BE2C (cell line): Measurements from ENCODE around the gene SETD5.
A peak's percentile ranks its signal among the peaks of the same experiment; 100 is the strongest.

Experiments
- DNase-seq: peaks from one replicate; pipeline ENCODE4 v3.0.0-alpha.2; 2020
- H3K27me3 ChIP-seq: fragments of 250-450 bp; sonication (Bioruptor Pico); 2 replicates; pipeline ENCODE4 v1.5.1; 2020; ENCODE audit warnings: mild to moderate bottlenecking
- H3K36me3 ChIP-seq: fragments of 250-450 bp; sonication (Bioruptor Pico); 2 replicates; pipeline ENCODE4 v1.5.1; 2020; ENCODE audit warnings: mild to moderate bottlenecking
- H3K4me1 ChIP-seq: fragments of 250-450 bp; sonication (Bioruptor Pico); 2 replicates; pipeline ENCODE4 v1.5.1; 2020
- H3K4me3 ChIP-seq: 2 replicates; pipeline ENCODE4 v1.5.1; 2011; ENCODE audit warnings: low read depth, low read length
- H3K9me3 ChIP-seq: fragments of 250-450 bp; sonication (Bioruptor Pico); 2 replicates; pipeline ENCODE4 v1.5.1; 2020
- CTCF ChIP-seq: IDR thresholded peaks from 2 replicates; pipeline ENCODE4 v1.5.1; 2012; ENCODE audit warnings: mild to moderate bottlenecking, low read depth, low read length

Gene SETD5

DNA sequence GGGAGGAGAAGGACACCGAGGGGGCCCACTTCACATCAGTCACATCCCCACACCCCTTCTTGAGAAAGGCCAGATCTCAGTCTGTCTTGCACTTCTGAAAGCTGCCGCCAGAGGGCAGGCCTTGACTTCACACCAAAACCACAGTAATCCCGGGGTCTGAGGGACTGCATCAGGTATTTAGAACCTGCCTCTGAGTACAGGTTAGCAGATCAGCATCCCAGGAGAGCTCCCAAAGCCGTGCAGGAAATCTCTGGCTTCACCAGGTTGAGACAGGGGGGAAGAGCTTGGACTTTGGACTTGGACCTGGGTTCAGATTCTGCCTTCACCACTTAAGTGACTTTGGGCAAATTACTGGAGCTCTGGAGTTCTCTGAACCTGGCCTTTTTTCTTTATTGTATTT, 105.9 kb downstream of the SETD5 start:
- no peaks in the 10 kb centered on the region for H3K4me1 ChIP-seq
- no peaks in the 10 kb centered on the region for H3K9me3 ChIP-seq
- peak; percentile 82 for TF ChIP-seq CTCF
- DNase-seq, result peak; percentile 70
- no peak overlapping the region for H3K4me3 ChIP-seq
- H3K27me3 ChIP-seq, result no peaks in the 10 kb centered on the region
- no peaks in the 10 kb centered on the region for H3K36me3 ChIP-seq

DNA sequence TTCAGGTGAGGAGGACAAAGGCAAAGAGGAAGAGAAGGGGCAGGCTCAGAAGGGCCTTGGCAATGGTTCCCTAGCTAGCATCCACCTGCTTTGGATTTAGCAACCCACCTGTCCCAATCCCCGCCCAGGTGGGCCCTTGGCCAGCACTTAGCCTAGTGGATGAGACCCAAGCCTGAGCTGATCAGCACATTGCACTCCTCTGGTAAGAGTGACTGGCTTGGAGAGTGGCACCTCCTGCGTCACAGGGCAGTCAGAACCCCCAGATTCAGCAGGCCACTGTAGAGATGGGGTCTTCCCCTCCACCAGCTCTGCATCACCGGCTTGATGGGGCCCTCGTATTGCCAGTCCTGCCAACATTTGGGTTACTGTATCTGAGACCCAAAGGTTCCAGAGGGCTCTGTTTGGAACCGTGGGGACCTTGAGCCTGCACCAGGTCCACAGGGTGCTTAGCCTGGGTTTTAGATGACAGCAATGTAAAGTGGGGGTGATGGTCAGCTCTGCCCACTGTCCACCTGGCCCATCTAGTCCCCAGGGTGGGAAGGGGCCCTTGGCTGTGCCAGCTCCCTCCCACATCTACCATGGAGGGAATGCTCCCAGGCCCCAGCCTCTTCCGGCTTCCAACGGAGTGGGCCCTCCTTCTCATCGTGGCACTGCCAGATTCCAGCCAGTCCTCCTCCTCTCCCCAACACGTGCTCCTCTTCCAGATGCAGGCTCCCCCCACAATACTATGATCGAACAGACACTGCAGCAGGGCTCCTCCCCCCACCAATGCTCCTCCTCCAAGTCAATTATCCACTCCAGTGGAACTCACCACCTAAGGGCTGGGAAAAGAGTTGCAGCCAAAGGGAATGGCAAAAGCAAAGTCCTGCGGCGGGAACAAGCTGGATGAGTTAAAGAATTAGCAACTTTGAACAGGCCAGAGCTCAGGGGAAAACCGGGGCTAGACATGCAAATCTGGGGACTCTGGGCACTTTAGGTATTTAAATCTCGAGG, 110.5 kb downstream of the SETD5 start:
- no peak for TF ChIP-seq CTCF
- no peak for DNase-seq
- H3K27me3 ChIP-seq, result no peaks in the 10 kb centered on the region
- H3K36me3 ChIP-seq, result no peaks in the 10 kb centered on the region
- H3K4me1 ChIP-seq, result no peaks in the 10 kb centered on the region
- H3K9me3 ChIP-seq, result no peaks in the 10 kb centered on the region
- no peak overlapping the region for H3K4me3 ChIP-seq

DNA sequence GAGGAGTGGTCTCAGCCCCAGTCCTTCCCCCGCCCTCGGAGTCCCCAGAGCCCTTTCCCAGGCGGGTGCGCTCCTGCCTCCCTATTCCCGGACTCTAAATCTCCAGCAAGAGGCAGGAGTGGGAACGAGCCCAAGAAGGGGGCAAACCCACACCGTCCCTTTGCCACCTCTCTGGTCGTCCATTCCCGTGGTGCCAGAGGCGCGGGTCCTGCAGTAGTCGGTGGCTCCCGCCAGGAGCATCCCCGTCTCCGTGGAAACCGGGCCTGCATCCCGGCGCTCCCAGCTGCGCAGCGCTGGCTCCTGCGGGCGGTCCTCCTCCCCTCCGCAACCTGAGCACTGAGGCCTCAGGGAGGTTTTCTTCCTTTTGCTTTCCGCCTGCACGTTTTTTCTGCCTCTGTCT, 111.4 kb downstream of the SETD5 start:
- Histone ChIP-seq H3K9me3 (no peaks in the 10 kb centered on the region), H3K27me3 (no peaks in the 10 kb centered on the region), H3K4me1 (no peaks in the 10 kb centered on the region), H3K36me3 (no peaks in the 10 kb centered on the region), H3K4me3 (no peak overlapping the region)
- no peak for TF ChIP-seq CTCF
- peak; percentile 48 for DNase-seq

- H3K4me3 ChIP-seq, result no peak overlapping the region
- no peaks in the 10 kb centered on the region for H3K4me1 ChIP-seq
- no peaks in the 10 kb centered on the region for H3K9me3 ChIP-seq
- no peaks in the 10 kb centered on the region for H3K27me3 ChIP-seq
- no peak for DNase-seq
- no peaks in the 10 kb centered on the region for H3K36me3 ChIP-seq
- TF ChIP-seq CTCF, result no peak
Observed at GRCh38 chr3:9512456-9513045, 115.1 kb downstream of the SETD5 start.

DNA sequence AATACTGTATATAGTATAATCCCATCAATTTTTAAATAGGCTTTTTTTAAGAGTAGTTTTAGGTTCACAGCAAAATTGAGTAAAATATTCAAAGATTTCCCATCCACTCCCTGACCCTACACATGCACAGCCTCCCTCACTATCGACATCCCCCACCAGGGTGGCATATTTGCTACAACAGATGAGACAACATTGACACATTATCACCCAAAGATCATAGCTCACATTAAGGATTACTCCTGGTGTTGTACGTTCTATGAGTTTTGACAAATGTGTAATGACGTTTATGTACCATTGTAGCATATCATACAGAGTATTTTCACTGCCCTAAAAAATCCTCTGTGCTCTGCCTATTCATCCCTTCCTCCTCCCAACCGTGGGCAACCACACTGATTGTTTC, 116.9 kb downstream of the SETD5 start:
- Histone ChIP-seq H3K27me3 (no peaks in the 10 kb centered on the region), H3K4me1 (no peaks in the 10 kb centered on the region), H3K36me3 (no peaks in the 10 kb centered on the region), H3K4me3 (no peak overlapping the region), H3K9me3 (no peaks in the 10 kb centered on the region)
- TF ChIP-seq CTCF, result no peak
- no peak for DNase-seq

- H3K4me3 ChIP-seq, result no peak overlapping the region
- H3K4me1 ChIP-seq, result no peaks in the 10 kb centered on the region
- no peaks in the 10 kb centered on the region for H3K27me3 ChIP-seq
- no peaks in the 10 kb centered on the region for H3K9me3 ChIP-seq
- no peak for TF ChIP-seq CTCF
- DNase-seq, result no peak
- H3K36me3 ChIP-seq, result no peaks in the 10 kb centered on the region
Observed at GRCh38 chr3:9514956-9515355, 117.5 kb downstream of the SETD5 start.
